ENCODE measurements around the gene CBX4. TPM values are rescaled to one million over a fixed set of nuclear protein-coding genes. Genes with fewer than 3 reads are reported as not detected.
A peak's percentile ranks its signal among the peaks of the same experiment; 100 is the strongest.

Gene CBX4
- total RNA-seq, 1 donor from 2014 or later = 16.9 TPM

- Mint-ChIP-seq H3K9me3 (ENCODE audit: unreplicated experiment) (peaks cover 4% of the 10 kb centered on the region), H3K4me3 (ENCODE audit: unreplicated experiment) (no peak overlapping the region), H3K27me3 (ENCODE audit: low read depth, unreplicated experiment) (peaks cover 16% of the 10 kb centered on the region), H3K4me1 (ENCODE audit: low read depth, unreplicated experiment) (peaks cover 2% of the 10 kb centered on the region), H3K36me3 (ENCODE audit: low read depth, unreplicated experiment) (peaks cover 2% of the 10 kb centered on the region), H3K27ac (ENCODE audit: unreplicated experiment) (peak overlapping the region; percentile 47)
- Histone ChIP-seq H3K36me3 (ENCODE audit: insufficient read depth, low read length) (no peaks in the 10 kb centered on the region), H3K27ac (ENCODE audit: low read depth, low read length) (no peak overlapping the region), H3K27me3 (ENCODE audit: insufficient read depth, low read length) (peaks cover 31% of the 10 kb centered on the region), H3K4me1 (ENCODE audit: insufficient read depth, low read length) (peaks cover 23% of the 10 kb centered on the region), H2AFZ (ENCODE audit: low read depth, low read length) (peak overlapping the region; percentile 51), H3K9me3 (ENCODE audit: insufficient read depth, low read depth, low read length) (no peaks in the 10 kb centered on the region), H3K4me3 (ENCODE audit: insufficient read depth, low read depth, low read length) (no peak overlapping the region), H3K9ac (ENCODE audit: low read length) (no peak overlapping the region), H3K79me2 (ENCODE audit: insufficient read depth, low read length) (peaks cover 28% of the 10 kb centered on the region), H3K4me2 (ENCODE audit: low read length) (peak overlapping the region; percentile 80), H4K20me1 (ENCODE audit: insufficient read depth, low read length) (peaks cover 31% of the 10 kb centered on the region)
- DNase-seq (ENCODE audit: low read depth) = peak; percentile 31
- TF ChIP-seq EZH2 (IDR thresholded peaks at IDR 0.05; ENCODE audit: insufficient read depth, low read length) (peak; percentile 50), CTCF (IDR thresholded peaks at IDR 0.05; ENCODE audit: insufficient read depth, low read depth, low read length) (peak; percentile 4)
- FAIRE-seq = no peak
Measured at GRCh38 chr17:79840269-79840988, 1.2 kb upstream of the CBX4 start.

- peak overlapping the region; percentile 95 for H3K4me3 Mint-ChIP-seq (ENCODE audit: unreplicated experiment)
- Histone ChIP-seq H3K27ac (ENCODE audit: low read depth, low read length) (peak overlapping the region; percentile 50), H3K36me3 (ENCODE audit: insufficient read depth, low read length) (no peaks in the 10 kb centered on the region), H3K9ac (ENCODE audit: low read length) (peak overlapping the region; percentile 78), H3K4me2 (ENCODE audit: low read length) (peak overlapping the region; percentile 96), H3K4me1 (ENCODE audit: insufficient read depth, low read length) (peaks cover 20% of the 10 kb centered on the region), H3K9me3 (ENCODE audit: insufficient read depth, low read depth, low read length) (no peaks in the 10 kb centered on the region), H4K20me1 (ENCODE audit: insufficient read depth, low read length) (peaks cover 46% of the 10 kb centered on the region), H3K79me2 (ENCODE audit: insufficient read depth, low read length) (peaks cover 33% of the 10 kb centered on the region), H2AFZ (ENCODE audit: low read depth, low read length) (peak overlapping the region; percentile 56), H3K27me3 (ENCODE audit: insufficient read depth, low read length) (peaks cover 29% of the 10 kb centered on the region), H3K4me3 (ENCODE audit: insufficient read depth, low read depth, low read length) (peak overlapping the region; percentile 92)
- DNase-seq (ENCODE audit: low read depth) = peak; percentile 43
- H3K27ac Mint-ChIP-seq (ENCODE audit: unreplicated experiment) = peak overlapping the region; percentile 88
- H3K27me3 Mint-ChIP-seq (ENCODE audit: low read depth, unreplicated experiment) = peaks cover 21% of the 10 kb centered on the region
- H3K4me1 Mint-ChIP-seq (ENCODE audit: low read depth, unreplicated experiment) = peaks cover 3% of the 10 kb centered on the region
- H3K9me3 Mint-ChIP-seq (ENCODE audit: unreplicated experiment) = peaks cover 6% of the 10 kb centered on the region
- H3K36me3 Mint-ChIP-seq (ENCODE audit: low read depth, unreplicated experiment) = peaks cover 8% of the 10 kb centered on the region
- no peak for TF ChIP-seq EZH2 (IDR thresholded peaks at IDR 0.05; ENCODE audit: insufficient read depth, low read length)
- no peak for TF ChIP-seq CTCF (IDR thresholded peaks at IDR 0.05; ENCODE audit: insufficient read depth, low read depth, low read length)
- no peak for FAIRE-seq
Measured at GRCh38 chr17:79838522-79839274, 542 bp downstream of the CBX4 start.
